DOHH2 (cell line): ENCODE results near the gene CCBE1.

Experiments used
- H3F3A ChIP-seq: fragments of 200-600 bp; sonication (generic), shearing (Covaris generic); 2 replicates; pipeline ENCODE4 v1.6.0; 2016; ENCODE audit warnings: antibody characterized with exemption, mild to moderate bottlenecking; ENCODE audit not compliant: control insufficient read depth, insufficient read depth
- H3K27ac ChIP-seq: fragments of 200-600 bp; sonication (generic); 2 replicates; pipeline ENCODE4 v1.5.1; 2014; ENCODE audit warnings: low read depth, mild to moderate bottlenecking, low read length, moderate library complexity
- H3K27me3 ChIP-seq: fragments of 200-600 bp; sonication (generic); 2 replicates; pipeline ENCODE4 v1.6.1; 2014; ENCODE audit warnings: mild to moderate bottlenecking, low read length, mixed read lengths; ENCODE audit not compliant: control insufficient read depth
- H3K36me3 ChIP-seq: fragments of 200-600 bp; sonication (generic); 2 replicates; pipeline ENCODE4 v1.6.1; 2014; ENCODE audit warnings: mild to moderate bottlenecking, low read length, moderate library complexity, mixed read lengths; ENCODE audit not compliant: control insufficient read depth
- H3K4me1 ChIP-seq: fragments of 200-600 bp; sonication (generic); 2 replicates; pipeline ENCODE4 v1.6.1; 2014; ENCODE audit warnings: mild to moderate bottlenecking, low read length, mixed read lengths; ENCODE audit not compliant: control insufficient read depth
- H3K4me2 ChIP-seq: fragments of 200-600 bp; sonication (generic); 2 replicates; pipeline ENCODE4 v1.6.0; 2014; ENCODE audit warnings: mild to moderate bottlenecking, low read length, moderate library complexity
- H3K4me3 ChIP-seq: fragments of 200-600 bp; sonication (generic); 2 replicates; pipeline ENCODE4 v1.5.1; 2014; ENCODE audit warnings: mild to moderate bottlenecking, low read length, mixed read lengths
- H3K79me2 ChIP-seq: fragments of 200-600 bp; sonication (generic); 2 replicates; pipeline ENCODE4 v1.6.1; 2014; ENCODE audit warnings: mild to moderate bottlenecking, low read length, mixed read lengths; ENCODE audit not compliant: control insufficient read depth
- H3K9me2 ChIP-seq: fragments of 200-600 bp; sonication (generic); replicated peaks from 2 replicates; pipeline ENCODE4 v1.6.1; 2014; ENCODE audit warnings: mild to moderate bottlenecking, low read length, mixed read lengths; ENCODE audit not compliant: control insufficient read depth
- H3K9me3 ChIP-seq: fragments of 200-600 bp; sonication (generic); 2 replicates; pipeline ENCODE4 v1.6.1; 2014; ENCODE audit warnings: antibody characterized with exemption, low read length, mixed read lengths; ENCODE audit not compliant: control insufficient read depth, insufficient read depth
- H4K20me1 ChIP-seq: fragments of 200-600 bp; sonication (generic); 2 replicates; pipeline ENCODE4 v1.6.0; 2014; ENCODE audit warnings: low read depth, mild to moderate bottlenecking, antibody characterized with exemption, low read length, moderate library complexity; ENCODE audit not compliant: control insufficient read depth, insufficient read depth
- EZH2phosphoT487 ChIP-seq: fragments of 200-600 bp; sonication (generic); IDR thresholded peaks from 2 replicates; pipeline ENCODE4 v1.6.1; 2017; ENCODE audit warnings: borderline replicate concordance, mild to moderate bottlenecking, antibody characterized with exemption, low read length, moderate library complexity, mixed read lengths
- TF ChIP-seq, protein P1 (sequence below): fragments of 200-600 bp; sonication (generic); IDR thresholded peaks from one replicate; pipeline ENCODE4 v1.5.1; 2014; ENCODE audit warnings: antibody characterized with exemption, mild to moderate bottlenecking, low read depth, low read length; ENCODE audit not compliant: poor library complexity, severe bottlenecking

CCBE1 gene

DNA sequence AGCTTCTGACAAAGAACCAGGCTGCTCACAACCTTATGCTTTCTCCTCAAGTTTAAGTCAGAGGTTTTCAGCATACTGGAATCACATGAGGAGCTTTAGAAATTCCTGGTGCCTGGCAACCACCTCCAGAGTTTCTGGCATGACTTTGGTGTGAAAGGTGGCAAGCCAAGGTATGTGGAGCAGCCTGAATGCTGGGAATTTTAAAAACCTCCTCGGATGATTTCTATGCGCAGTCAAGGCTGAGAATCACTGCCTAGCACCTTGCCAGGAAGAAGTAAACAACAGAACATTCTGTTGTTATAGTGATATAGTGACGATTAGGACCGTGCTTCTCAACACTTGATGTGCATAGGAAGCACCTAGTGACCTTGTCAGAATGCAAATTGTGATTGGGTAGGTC, 11.7 kb downstream of the CCBE1 start:
- no peak for TF ChIP-seq EZH2phosphoT487
- TF ChIP-seq, protein P1, sequence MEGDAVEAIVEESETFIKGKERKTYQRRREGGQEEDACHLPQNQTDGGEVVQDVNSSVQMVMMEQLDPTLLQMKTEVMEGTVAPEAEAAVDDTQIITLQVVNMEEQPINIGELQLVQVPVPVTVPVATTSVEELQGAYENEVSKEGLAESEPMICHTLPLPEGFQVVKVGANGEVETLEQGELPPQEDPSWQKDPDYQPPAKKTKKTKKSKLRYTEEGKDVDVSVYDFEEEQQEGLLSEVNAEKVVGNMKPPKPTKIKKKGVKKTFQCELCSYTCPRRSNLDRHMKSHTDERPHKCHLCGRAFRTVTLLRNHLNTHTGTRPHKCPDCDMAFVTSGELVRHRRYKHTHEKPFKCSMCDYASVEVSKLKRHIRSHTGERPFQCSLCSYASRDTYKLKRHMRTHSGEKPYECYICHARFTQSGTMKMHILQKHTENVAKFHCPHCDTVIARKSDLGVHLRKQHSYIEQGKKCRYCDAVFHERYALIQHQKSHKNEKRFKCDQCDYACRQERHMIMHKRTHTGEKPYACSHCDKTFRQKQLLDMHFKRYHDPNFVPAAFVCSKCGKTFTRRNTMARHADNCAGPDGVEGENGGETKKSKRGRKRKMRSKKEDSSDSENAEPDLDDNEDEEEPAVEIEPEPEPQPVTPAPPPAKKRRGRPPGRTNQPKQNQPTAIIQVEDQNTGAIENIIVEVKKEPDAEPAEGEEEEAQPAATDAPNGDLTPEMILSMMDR, result no peak
- Histone ChIP-seq H3K4me2 (no peak overlapping the region), H3K79me2 (no peaks in the 10 kb centered on the region), H3K9me2 (no peaks in the 10 kb centered on the region), H3K36me3 (no peaks in the 10 kb centered on the region), H3K4me1 (no peaks in the 10 kb centered on the region), H3K27me3 (peaks cover 13% of the 10 kb centered on the region), H3F3A (no peaks in the 10 kb centered on the region), H3K9me3 (no peaks in the 10 kb centered on the region), H4K20me1 (no peaks in the 10 kb centered on the region), H3K4me3 (no peak overlapping the region), H3K27ac (no peak overlapping the region)

DNA sequence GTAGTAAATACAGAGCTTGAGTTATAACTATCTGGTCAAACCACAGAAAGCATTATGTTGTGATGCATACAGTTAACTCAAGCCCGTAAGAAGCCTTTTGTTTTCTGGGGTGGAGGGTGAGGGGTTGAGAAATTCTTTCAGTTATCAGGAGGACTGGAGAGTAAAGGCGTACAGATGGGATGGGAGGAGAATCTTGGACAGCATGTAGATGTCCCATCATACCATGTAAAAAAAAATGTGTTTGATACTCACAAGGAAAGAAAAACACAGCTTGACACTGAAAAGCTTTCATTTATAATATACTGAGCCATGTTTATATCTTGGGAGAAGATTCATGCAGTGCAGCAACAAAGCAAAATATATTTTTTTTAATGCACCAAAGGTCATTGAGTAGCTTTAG, 12.4 kb downstream of the CCBE1 start:
- H3K4me1 ChIP-seq, result no peaks in the 10 kb centered on the region
- H3K9me2 ChIP-seq, result no peaks in the 10 kb centered on the region
- H3K9me3 ChIP-seq, result no peaks in the 10 kb centered on the region
- H3K27me3 ChIP-seq, result peaks cover 7% of the 10 kb centered on the region
- no peaks in the 10 kb centered on the region for H3F3A ChIP-seq
- H4K20me1 ChIP-seq, result no peaks in the 10 kb centered on the region
- H3K4me3 ChIP-seq, result no peak overlapping the region
- no peaks in the 10 kb centered on the region for H3K79me2 ChIP-seq
- TF ChIP-seq, protein P1, result no peak
- TF ChIP-seq EZH2phosphoT487, result no peak
- no peak overlapping the region for H3K27ac ChIP-seq
- H3K4me2 ChIP-seq, result no peak overlapping the region
- H3K36me3 ChIP-seq, result no peaks in the 10 kb centered on the region

DNA sequence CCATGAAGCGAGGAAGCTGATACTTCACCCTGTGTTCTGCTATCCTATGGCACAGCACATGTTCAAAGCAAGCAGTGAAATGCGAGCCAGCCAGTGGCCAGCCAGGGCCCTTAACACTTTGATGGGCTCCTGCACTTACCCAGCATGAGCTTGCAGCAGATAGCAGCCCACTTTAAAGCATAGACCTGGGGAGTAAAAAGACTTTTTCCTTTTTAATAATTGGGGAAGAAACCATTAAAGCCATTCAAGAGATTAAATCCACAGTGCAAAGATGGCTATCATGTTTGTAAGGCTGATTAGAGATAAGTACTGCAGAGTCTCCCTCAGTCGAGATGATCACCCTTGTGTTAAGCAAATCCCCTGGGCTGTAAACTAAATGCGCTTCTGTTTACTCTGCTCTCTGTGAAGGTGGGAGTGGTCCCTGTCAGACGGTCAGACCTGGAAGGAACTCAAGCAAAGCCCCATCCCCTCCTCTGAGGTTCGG, 15.7 kb downstream of the CCBE1 start:
- no peak overlapping the region for H3K4me2 ChIP-seq
- no peaks in the 10 kb centered on the region for H3K36me3 ChIP-seq
- no peak for TF ChIP-seq EZH2phosphoT487
- TF ChIP-seq, protein P1, result no peak
- no peaks in the 10 kb centered on the region for H3K4me1 ChIP-seq
- H3K4me3 ChIP-seq, result no peak overlapping the region
- no peaks in the 10 kb centered on the region for H3K9me2 ChIP-seq
- H3K27ac ChIP-seq, result no peak overlapping the region
- no peaks in the 10 kb centered on the region for H4K20me1 ChIP-seq
- H3K9me3 ChIP-seq, result no peaks in the 10 kb centered on the region
- no peaks in the 10 kb centered on the region for H3F3A ChIP-seq
- no peaks in the 10 kb centered on the region for H3K79me2 ChIP-seq
- H3K27me3 ChIP-seq, result peaks cover 5% of the 10 kb centered on the region; the same call in 1 of the 2 replicates

DNA sequence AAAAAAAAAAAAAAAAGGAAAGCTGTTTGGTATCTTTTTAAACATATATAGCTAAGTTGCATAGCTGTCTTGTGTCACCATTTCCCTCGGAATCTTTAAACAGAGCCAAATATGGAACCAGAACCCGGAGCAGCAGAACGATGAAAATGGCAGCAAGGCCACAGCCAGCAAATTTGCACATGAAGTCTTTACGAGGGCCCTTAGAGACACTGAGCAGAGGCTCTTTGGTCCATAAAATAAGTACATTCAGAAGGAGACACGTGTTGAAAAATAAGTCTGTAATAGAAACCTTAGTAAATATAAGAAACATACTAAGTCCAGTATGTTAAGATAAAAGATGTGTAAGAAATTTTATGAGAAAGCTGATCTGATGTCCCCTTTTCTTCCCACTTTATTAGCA, 16.2 kb downstream of the CCBE1 start:
- Histone ChIP-seq H3K4me1 (no peaks in the 10 kb centered on the region), H3K9me2 (no peaks in the 10 kb centered on the region), H3F3A (no peaks in the 10 kb centered on the region), H3K9me3 (no peaks in the 10 kb centered on the region), H3K4me3 (no peak overlapping the region), H3K27ac (no peak overlapping the region), H3K4me2 (no peak overlapping the region), H3K27me3 (peaks cover 3% of the 10 kb centered on the region; the same call in 1 of the 2 replicates), H3K79me2 (no peaks in the 10 kb centered on the region), H3K36me3 (no peaks in the 10 kb centered on the region), H4K20me1 (no peaks in the 10 kb centered on the region)
- TF ChIP-seq, protein P1, result no peak
- TF ChIP-seq EZH2phosphoT487, result no peak
